ENCODE results near the gene KCNIP1. TPM values are rescaled to one million over a fixed set of nuclear protein-coding genes. Genes with fewer than 3 reads are reported as not detected.

Gene KCNIP1
- polyA plus RNA-seq, 3 donors = not detected

GRCh38 chr5:170496662-170497028, 7.2 kb upstream of the KCNIP1 start:
- intact Hi-C loops (cut with micrococcal nuclease) = no loop called here
- Histone ChIP-seq H3K36me3 (replicated peaks in 1 of 2; ENCODE audit: control insufficient read depth in 1 of 2, insufficient read depth in 2 of 2, low read length in 2 of 2) (no peaks in the 10 kb centered on the region), H3K4me3 (replicated peaks in 1 of 3; ENCODE audit: low read depth in 2 of 3, low read length in 3 of 3) (no peak overlapping the region), H2AFZ (ENCODE audit: insufficient read depth, low read depth, low read length, poor library complexity, severe bottlenecking) (no peak overlapping the region), H3K4me2 (replicated peaks; ENCODE audit: extremely low read depth, low read length, poor library complexity, severe bottlenecking) (no peak overlapping the region), H3K27me3 (ENCODE audit: control insufficient read depth in 2 of 2, insufficient read depth in 2 of 2, low read length in 2 of 2) (no peaks in the 10 kb centered on the region), H3K9me3 (replicated peaks in 1 of 2; ENCODE audit: control insufficient read depth in 1 of 2, insufficient read depth in 1 of 2, low read length in 2 of 2) (peaks cover 0 to 5% of the 10 kb centered on the region in 2 donors), H3K9ac (ENCODE audit: insufficient read depth, low read length, poor library complexity, severe bottlenecking) (no peak overlapping the region), H4K20me1 (ENCODE audit: insufficient read depth, low read length) (no peaks in the 10 kb centered on the region), H3K79me2 (ENCODE audit: insufficient read depth, low read length) (no peaks in the 10 kb centered on the region), H3K27ac (ENCODE audit: low read depth in 1 of 2, low read length in 2 of 2) (no peak overlapping the region), H3K4me1 (ENCODE audit: control insufficient read depth in 1 of 2, insufficient read depth in 2 of 2, low read length in 2 of 2) (peaks cover 16 to 33% of the 10 kb centered on the region in 2 donors)
- peaks cover 46% of the 10 kb centered on the region for H3K4me1 Mint-ChIP-seq
- peaks cover 4 to 10% (median 6%) of the 10 kb centered on the region in 3 donors for H3K27me3 Mint-ChIP-seq (ENCODE audit: low read depth in 3 of 3)
- peak overlapping the region in 1 of 2 donors; percentile 35 for H3K4me3 Mint-ChIP-seq
- DNase-seq = no peak
- WGBS (ENCODE audit: insufficient coverage) = 93% methylated on average over 5 of the region's 6 CpGs
- H3K9me3 Mint-ChIP-seq = peaks cover 0 to 6% (median 1%) of the 10 kb centered on the region in 7 donors
- peaks cover 0 to 5% of the 10 kb centered on the region in 2 donors for H3K36me3 Mint-ChIP-seq
- TF ChIP-seq CTCF (IDR thresholded peaks at IDR 0.05) = no peak
- peak overlapping the region in 1 of 7 donors; percentile 21 for H3K27ac Mint-ChIP-seq

- Histone ChIP-seq H3K4me3 (replicated peaks in 1 of 3; ENCODE audit: low read depth in 2 of 3, low read length in 3 of 3) (no peak overlapping the region), H3K4me1 (ENCODE audit: control insufficient read depth in 1 of 2, insufficient read depth in 2 of 2, low read length in 2 of 2) (peaks cover 17 to 34% of the 10 kb centered on the region in 2 donors), H3K36me3 (replicated peaks in 1 of 2; ENCODE audit: control insufficient read depth in 1 of 2, insufficient read depth in 2 of 2, low read length in 2 of 2) (no peaks in the 10 kb centered on the region), H3K9me3 (replicated peaks in 1 of 2; ENCODE audit: control insufficient read depth in 1 of 2, insufficient read depth in 1 of 2, low read length in 2 of 2) (peaks cover 0 to 5% of the 10 kb centered on the region in 2 donors), H3K79me2 (ENCODE audit: insufficient read depth, low read length) (no peaks in the 10 kb centered on the region), H3K9ac (ENCODE audit: insufficient read depth, low read length, poor library complexity, severe bottlenecking) (no peak overlapping the region), H3K27ac (ENCODE audit: low read depth in 1 of 2, low read length in 2 of 2) (no peak overlapping the region), H3K27me3 (ENCODE audit: control insufficient read depth in 2 of 2, insufficient read depth in 2 of 2, low read length in 2 of 2) (peaks cover 0 to 2% of the 10 kb centered on the region in 2 donors), H3K4me2 (replicated peaks; ENCODE audit: extremely low read depth, low read length, poor library complexity, severe bottlenecking) (no peak overlapping the region), H4K20me1 (ENCODE audit: insufficient read depth, low read length) (no peaks in the 10 kb centered on the region), H2AFZ (ENCODE audit: insufficient read depth, low read depth, low read length, poor library complexity, severe bottlenecking) (no peak overlapping the region)
- TF ChIP-seq CTCF (IDR thresholded peaks at IDR 0.05) = no peak
- DNase-seq = no peak
- Mint-ChIP-seq H3K4me3 (no peak overlapping the region), H3K27ac (peak overlapping the region in 1 of 7 donors; percentile 85), H3K27me3 (ENCODE audit: low read depth in 3 of 3) (peaks cover 6 to 10% (median 9%) of the 10 kb centered on the region in 3 donors), H3K36me3 (peaks cover 0 to 1% of the 10 kb centered on the region in 2 donors), H3K4me1 (peaks cover 46% of the 10 kb centered on the region), H3K9me3 (peaks cover 0 to 6% (median 1%) of the 10 kb centered on the region in 7 donors)
- WGBS (ENCODE audit: insufficient coverage) = 97% methylated on average over 11 of the region's 13 CpGs
- intact Hi-C loops (cut with micrococcal nuclease) = no loop called here
These were observed 6.3 kb upstream of the KCNIP1 start for GRCh38 chr5:170497311-170498038.
